Spleen (tissue), 13 donors: ENCODE measurements around the gene TMEM233. TPM values are rescaled to one million over a fixed set of nuclear protein-coding genes. Genes with fewer than 3 reads are reported as not detected.

Experiments
- DNase-seq: peaks from one replicate; pipeline ENCODE4 v3.0.0-alpha.2; 2020
- H3K27ac ChIP-seq, 8 donors: fragments of 200-600 bp; sonication (generic) in 7 of 8; 1 replicate in 4 of 8; 2 replicates in 4 of 8; pipeline versions ENCODE4 v1.5.0 to v1.8.0; 2016 to 2021; ENCODE audit warnings: inconsistent platforms in 4 of 8, mild to moderate bottlenecking in 4 of 8, moderate library complexity in 1 of 8
- H3K27me3 ChIP-seq, 7 donors: fragments of 200-600 bp; sonication (generic) in 6 of 7; replicated peaks in 1 of 7; 1 replicate in 4 of 7; 2 replicates in 3 of 7; pipeline versions ENCODE4 v1.5.0 to v1.8.0; 2016 to 2021; ENCODE audit warnings: inconsistent platforms in 3 of 7, mild to moderate bottlenecking in 1 of 7
- H3K36me3 ChIP-seq, 6 donors: fragments of 200-600 bp; sonication (generic) in 5 of 6; 1 replicate in 4 of 6; 2 replicates in 2 of 6; pipeline versions ENCODE4 v1.5.0 to v1.8.0; 2016 to 2021; ENCODE audit warnings: inconsistent platforms in 2 of 6
- H3K4me1 ChIP-seq, 6 donors: fragments of 200-600 bp; sonication (generic) in 5 of 6; 1 replicate in 3 of 6; 2 replicates in 3 of 6; pipeline versions ENCODE4 v1.5.0 to v1.8.0; 2016 to 2021; ENCODE audit warnings: inconsistent platforms in 3 of 6
- H3K4me3 ChIP-seq, 8 donors: fragments of 200-600 bp; sonication (generic) in 7 of 8; 1 replicate in 4 of 8; 2 replicates in 4 of 8; pipeline versions ENCODE4 v1.5.0 to v1.8.0; 2016 to 2021; ENCODE audit warnings: inconsistent platforms in 4 of 8, mild to moderate bottlenecking in 4 of 8, moderate library complexity in 2 of 8
- H3K9me3 ChIP-seq, 8 donors: fragments of 200-600 bp; sonication (generic) in 7 of 8; 1 replicate in 4 of 8; 2 replicates in 4 of 8; pipeline versions ENCODE4 v1.5.0 to v1.8.0; 2016 to 2021; ENCODE audit warnings: inconsistent platforms in 4 of 8
- CTCF ChIP-seq, 11 experiments: fragments of 200-600 bp in 7 of 11; fragments of 450-650 bp in 4 of 11; sonication (generic) in 4 of 11; IDR thresholded peaks in 8 of 11; conservative IDR thresholded peaks in 3 of 11; 1 replicate in 7 of 11; 2 replicates in 4 of 11; pipeline versions ENCODE4 v1.4.0 to v1.8.0; 2016 to 2021; ENCODE audit warnings: antibody characterized with exemption in 11 of 11, inconsistent platforms in 4 of 11, mild to moderate bottlenecking in 1 of 11
- POLR2A ChIP-seq, 3 donors: fragments of 450-650 bp; IDR thresholded peaks; one replicate each; pipeline ENCODE4 v1.5.1; 2017; ENCODE audit warnings: antibody characterized with exemption in 3 of 3, mild to moderate bottlenecking in 1 of 3
- POLR2AphosphoS5 ChIP-seq, 3 donors: sonication (generic); formaldehyde crosslinking; IDR thresholded peaks; one replicate each; pipeline ENCODE4 v1.5.1; 2017; ENCODE audit warnings: antibody characterized with exemption in 3 of 3
- WGBS, 5 donors: extraction: QIAGEN DNeasy Blood & Tissue Kit in 3 of 5; methylation state at CpG; one replicate each; pipeline versions ENCODE4 v1.1.5 to v1.1.7; 2013 to 2018; 5-methylcytosine and 5-hydroxymethylcytosine counted together
- intact Hi-C: fragments of 100-400 bp; cut with DNase I; formaldehyde crosslinking; loops from one replicate; pipeline ENCODE4 v1.15.0; 2023; ENCODE audit warnings: low total_unique reads
- long read RNA-seq, 2 donors: transcript quantifications; one replicate each; lab custom pipeline, GENCODE V29; 2026
- polyA plus RNA-seq, 3 donors: library from polyadenylated mRNA; stranded (reverse); fragments of 200-250 nt; gene quantifications; one replicate each; pipeline ENCODE4 v1.2.1, GENCODE V29; 2013
- total RNA-seq, 7 donors: library from RNA; depleted of rRNA in 3 of 7; stranded (reverse); fragments of >200 nt in 3 of 7; fragmentation: NEBNext Ultra II Directional in 4 of 7; extraction: Animal tissue kit (Norgen Biotek cat#: 25700) in 4 of 7; gene quantifications; one replicate each; pipeline versions ENCODE4 v1.1.0 to v1.2.1, GENCODE V29; 2016 to 2021
- donor health status: healthy with polysubstance abuse.
- donor health status: DM: no; HTN: no; CAD: no; lungs with moderate emphysema.
- donor health status: DM: no; HTN: no; CAD: no.
- donor health status: Bipolar disorder and iron deficiency.
- donor health status: healthy.
- donor health status: DM: no; HTN: no; CAD: no.
- donor health status: DM: yes; HTN: yes; CAD: no.

Gene TMEM233
- total RNA-seq (under 1 TPM in 6 of 7 donors, not detected in 1; 0.26 to 0.74 (median 0.43) TPM), polyA plus RNA-seq (under 1 TPM; 0.15 to 0.39 (median 0.22) TPM)
- long read RNA-seq, donor 1 = 0 reads
- long read RNA-seq, donor 2, partial matches to known transcripts = 0 of 1 reads
- long read RNA-seq, donor 2, other reads (novel, unspliced or antisense) = 0 of 1 reads

- peak within 1 kb of the TSS; percentile 9 to 59 (median 34) for H3K4me3 ChIP-seq
- peaks cover 0 to 85% (median 29%) of the 10 kb centered on the region in 7 donors for H3K27me3 ChIP-seq
- peaks cover 0 to 30% (median 14%) of the 10 kb centered on the region in 6 donors for H3K4me1 ChIP-seq
- 3 to 7% (median 5%) methylated on average over 48 of the region's 48 CpGs for WGBS, 5 donors
- TF ChIP-seq CTCF (IDR thresholded peaks at IDR 0.05 in 8 of 11, conservative IDR thresholded peaks at IDR 0.05 in 3 of 11) = no peak
- no peak for TF ChIP-seq POLR2AphosphoS5 (IDR thresholded peaks at IDR 0.05)
- TF ChIP-seq POLR2A (IDR thresholded peaks at IDR 0.05) = no peak
- no peaks in the 10 kb centered on the region for H3K36me3 ChIP-seq
- H3K9me3 ChIP-seq = no peaks in the 10 kb centered on the region
- no peak for DNase-seq
- intact Hi-C loops = no loop called here
- peak within 1 kb of the TSS in 4 of 8 donors; percentile 28 to 69 (median 53) for H3K27ac ChIP-seq
Measured at GRCh38 chr12:119593578-119594398, at the start of gene TMEM233. Gene TMEM233, plus strand, starts transcription at chr12:119593774. Its CDS starts 75 bp downstream, at chr12:119593849.

DNA sequence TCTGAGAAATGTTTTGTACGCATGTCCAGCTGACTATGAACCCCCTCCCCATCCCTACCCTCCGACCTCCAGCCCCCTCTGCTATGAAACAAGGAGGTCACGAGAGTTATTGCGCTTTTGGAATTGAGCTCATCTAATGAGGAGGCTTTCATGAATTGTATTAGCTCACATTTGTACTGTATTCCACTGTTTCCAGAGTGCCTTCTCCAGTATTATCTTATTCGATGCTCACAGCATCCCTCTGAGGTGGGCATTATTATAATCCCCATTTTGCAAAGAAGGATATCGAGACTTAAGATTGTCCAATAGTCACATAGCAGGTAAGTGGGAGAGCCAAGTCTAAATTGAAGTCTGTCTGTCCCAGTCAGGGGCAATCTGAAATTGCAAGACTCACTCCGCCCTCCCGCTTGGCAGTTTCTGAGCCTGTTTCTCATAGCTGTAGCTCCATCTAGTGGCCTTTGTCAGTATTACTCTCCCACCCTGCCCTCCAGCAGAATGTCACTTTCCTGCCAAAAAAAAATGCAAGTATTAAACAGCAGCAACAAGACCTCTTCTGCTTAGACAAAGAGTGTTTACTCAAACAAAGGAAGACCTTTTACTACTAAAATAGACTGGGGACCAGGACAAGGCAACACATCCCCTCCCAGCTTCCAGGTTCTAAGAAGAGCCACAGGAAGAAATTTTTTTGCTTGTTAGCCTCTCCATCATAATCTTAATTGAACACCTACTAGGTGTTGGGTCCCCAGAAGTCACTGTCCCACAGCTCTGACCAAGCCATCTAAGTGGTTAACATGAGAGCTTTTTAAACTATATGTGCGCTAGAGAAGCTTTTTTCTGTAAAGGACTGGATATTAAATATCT, 48.6 kb upstream of the TMEM233 start:
- Histone ChIP-seq H3K27me3 (peaks cover 0 to 41% (median 0%) of the 10 kb centered on the region in 7 donors), H3K9me3 (no peaks in the 10 kb centered on the region), H3K36me3 (no peaks in the 10 kb centered on the region), H3K4me3 (no peak overlapping the region), H3K4me1 (no peaks in the 10 kb centered on the region), H3K27ac (no peak overlapping the region)
- TF ChIP-seq CTCF (IDR thresholded peaks at IDR 0.05 in 8 of 11, conservative IDR thresholded peaks at IDR 0.05 in 3 of 11) = peak; percentile 63 to 90 (median 81)
- no peak for TF ChIP-seq POLR2A (IDR thresholded peaks at IDR 0.05)
- intact Hi-C loops = loop anchor here (10.0 kb wide), 2 partner anchors 570 to 1140 kb away; no protein-coding TSS in a partner anchor
- DNase-seq = no peak
- 45 to 57% (median 48%) methylated on average over 9 of the region's 9 CpGs for WGBS, 5 donors

- no peak for DNase-seq
- H3K9me3 ChIP-seq = no peaks in the 10 kb centered on the region
- no peaks in the 10 kb centered on the region for H3K36me3 ChIP-seq
- intact Hi-C loops = loop anchor here (10.0 kb wide), 2 partner anchors 572 to 1142 kb away; no protein-coding TSS in a partner anchor
- no peak overlapping the region for H3K4me3 ChIP-seq
- peaks cover 0 to 33% (median 0%) of the 10 kb centered on the region in 7 donors for H3K27me3 ChIP-seq
- TF ChIP-seq CTCF (IDR thresholded peaks at IDR 0.05 in 8 of 11, conservative IDR thresholded peaks at IDR 0.05 in 3 of 11) = no peak
- no peak for TF ChIP-seq POLR2A (IDR thresholded peaks at IDR 0.05)
- TF ChIP-seq POLR2AphosphoS5 (IDR thresholded peaks at IDR 0.05) = no peak
- no peaks in the 10 kb centered on the region for H3K4me1 ChIP-seq
- no peak overlapping the region for H3K27ac ChIP-seq
Measured at GRCh38 chr12:119546340-119546739, 47.2 kb upstream of the TMEM233 start.
